ENCODE data around the gene PPIL6. TPM values are rescaled to one million over a fixed set of nuclear protein-coding genes. Genes with fewer than 3 reads are reported as not detected.

Gene PPIL6
- polyA plus RNA-seq, 1 experiment: 0.83 TPM

DNA sequence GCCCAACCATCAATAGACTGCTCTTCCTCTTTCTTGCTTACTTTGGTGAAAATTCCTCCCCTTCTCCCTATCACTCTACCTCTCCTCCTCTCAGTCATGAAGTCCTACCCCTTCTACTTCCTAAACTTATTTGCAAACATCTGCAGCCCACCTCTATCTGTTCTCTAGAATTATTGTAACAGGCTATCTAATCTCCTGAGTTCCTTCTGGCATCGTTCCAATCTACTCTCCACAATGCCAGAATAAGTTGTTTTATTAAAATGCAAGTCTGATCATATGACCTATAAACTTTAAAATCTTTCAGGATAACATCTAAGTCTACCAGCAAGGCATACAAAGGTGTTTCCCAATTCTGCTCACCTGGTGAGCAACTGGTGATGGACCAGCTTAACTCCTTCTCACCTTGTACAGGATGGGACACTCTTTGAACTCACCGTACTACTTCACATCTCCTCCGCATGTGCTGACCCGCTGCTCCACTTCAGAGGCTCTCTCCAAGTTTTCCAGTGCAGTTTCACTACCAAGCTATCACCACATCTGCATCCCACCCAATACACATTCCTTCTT, 66.0 kb downstream of the PPIL6 start:
- Histone ChIP-seq H3K27me3 (ENCODE audit: control insufficient read depth, insufficient read depth, low read length) (no peaks in the 10 kb centered on the region), H3K4me3 (ENCODE audit: low read depth, low read length) (no peak overlapping the region), H3K9me3 (ENCODE audit: control insufficient read depth, insufficient read depth, low read length) (no peaks in the 10 kb centered on the region), H3K27ac (ENCODE audit: low read depth, low read length) (no peak overlapping the region)
- ChIA-PET CTCF (interaction anchor here (0.8 kb wide), 1 partner anchor 10 kb away, joined by 4 read pairs; no protein-coding TSS in a partner anchor), POLR2A (no interaction called here)
- DNase-seq (ENCODE audit: low read depth, low spot score): no peak
- no peak for TF ChIP-seq CTCF (IDR thresholded peaks at IDR 0.05; ENCODE audit: low read depth, low read length)

DNA sequence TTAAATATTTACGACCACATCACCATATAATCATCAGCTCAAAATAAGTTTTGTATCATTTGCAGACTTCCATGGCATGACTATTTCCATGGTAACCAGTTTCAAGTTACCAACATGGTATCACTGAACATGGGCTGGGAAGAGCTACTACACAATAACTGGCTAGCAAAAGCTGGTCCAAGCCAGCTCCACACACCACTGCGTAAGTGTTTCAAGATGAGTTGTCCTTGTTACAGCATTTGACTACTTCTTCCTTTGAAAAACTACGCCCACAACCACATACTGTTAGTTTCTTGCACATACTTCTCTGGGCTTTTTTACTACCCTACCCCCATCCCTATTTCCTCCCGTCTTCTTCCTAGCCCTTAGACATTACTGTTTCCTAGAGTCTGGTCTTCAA, 66.7 kb downstream of the PPIL6 start:
- POLR2A ChIA-PET: no interaction called here
- no peak for DNase-seq (ENCODE audit: low read depth, low spot score)
- no peaks in the 10 kb centered on the region for H3K27me3 ChIP-seq (ENCODE audit: control insufficient read depth, insufficient read depth, low read length)
- CTCF ChIA-PET: interaction anchor here (1.7 kb wide), 1 partner anchor 9 kb away, joined by 4 read pairs; the partner anchor contains the start of gene CD164
- TF ChIP-seq CTCF (IDR thresholded peaks at IDR 0.05; ENCODE audit: low read depth, low read length): no peak
- H3K4me3 ChIP-seq (ENCODE audit: low read depth, low read length): no peak overlapping the region
- H3K9me3 ChIP-seq (ENCODE audit: control insufficient read depth, insufficient read depth, low read length): no peaks in the 10 kb centered on the region
- no peak overlapping the region for H3K27ac ChIP-seq (ENCODE audit: low read depth, low read length)

GRCh38 chr6:109373331-109373730, 67.1 kb downstream of the PPIL6 start:
- Histone ChIP-seq H3K27me3 (ENCODE audit: control insufficient read depth, insufficient read depth, low read length) (no peaks in the 10 kb centered on the region), H3K27ac (ENCODE audit: low read depth, low read length) (no peak overlapping the region), H3K4me3 (ENCODE audit: low read depth, low read length) (no peak overlapping the region), H3K9me3 (ENCODE audit: control insufficient read depth, insufficient read depth, low read length) (no peaks in the 10 kb centered on the region)
- ChIA-PET CTCF (interaction anchor here (1.7 kb wide), 1 partner anchor 9 kb away, joined by 4 read pairs; the partner anchor contains the start of gene CD164), POLR2A (no interaction called here)
- DNase-seq (ENCODE audit: low read depth, low spot score): no peak
- TF ChIP-seq CTCF (IDR thresholded peaks at IDR 0.05; ENCODE audit: low read depth, low read length): no peak

DNA sequence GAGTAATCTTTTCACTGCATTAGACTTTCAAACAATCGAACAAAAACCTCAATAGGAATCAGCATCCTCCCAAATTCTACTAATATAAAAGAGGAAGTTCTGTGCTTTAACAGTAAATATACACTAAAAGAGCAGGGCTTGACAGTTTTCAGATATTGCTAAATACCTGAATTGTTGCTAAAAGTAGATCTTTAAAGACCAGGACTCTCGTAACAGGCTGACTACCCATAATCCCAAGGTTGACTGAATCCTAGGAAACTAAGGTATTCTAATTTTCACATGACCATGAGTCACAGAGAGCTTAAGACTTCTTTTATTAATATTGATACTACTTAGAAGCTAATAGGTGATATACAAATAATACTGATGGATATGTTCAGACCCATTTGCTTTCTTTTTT, 68.3 kb downstream of the PPIL6 start:
- no peak for DNase-seq (ENCODE audit: low read depth, low spot score)
- CTCF ChIA-PET: interaction anchor here (1.0 to 1.7 kb wide), 2 partner anchors 11 to 12 kb away, joined by 3 to 4 read pairs; partner anchors contain the start of gene CD164
- no peak overlapping the region for H3K27ac ChIP-seq (ENCODE audit: low read depth, low read length)
- no peak overlapping the region for H3K4me3 ChIP-seq (ENCODE audit: low read depth, low read length)
- no peaks in the 10 kb centered on the region for H3K9me3 ChIP-seq (ENCODE audit: control insufficient read depth, insufficient read depth, low read length)
- no peaks in the 10 kb centered on the region for H3K27me3 ChIP-seq (ENCODE audit: control insufficient read depth, insufficient read depth, low read length)
- TF ChIP-seq CTCF (IDR thresholded peaks at IDR 0.05; ENCODE audit: low read depth, low read length): no peak
- POLR2A ChIA-PET: no interaction called here

DNA sequence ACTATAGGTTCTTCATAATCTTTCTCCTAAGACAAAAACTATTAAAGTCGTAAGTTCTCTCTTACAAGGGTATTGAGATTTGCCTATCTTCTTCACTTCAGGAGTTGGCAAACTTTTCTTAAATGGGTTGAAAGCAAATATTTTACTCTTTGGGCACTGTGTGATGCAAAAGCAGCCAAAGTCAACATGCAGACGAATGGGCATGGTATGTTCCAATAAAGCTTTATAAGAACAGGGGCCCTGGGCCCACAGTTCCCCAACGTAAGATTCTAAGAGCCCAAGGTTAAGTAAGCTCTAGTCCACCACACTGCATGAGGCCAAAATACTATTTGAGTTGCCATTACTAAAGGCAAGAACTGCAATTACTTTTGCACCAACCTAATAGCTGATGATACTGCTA, 69.6 kb downstream of the PPIL6 start:
- CTCF ChIA-PET: interaction anchor here (1.1 to 1.8 kb wide), 2 partner anchors 12 to 183 kb away, joined by 4 to 7 read pairs; no protein-coding TSS in a partner anchor
- POLR2A ChIA-PET: no interaction called here
- Histone ChIP-seq H3K27ac (ENCODE audit: low read depth, low read length) (no peak overlapping the region), H3K27me3 (ENCODE audit: control insufficient read depth, insufficient read depth, low read length) (no peaks in the 10 kb centered on the region), H3K4me3 (ENCODE audit: low read depth, low read length) (no peak overlapping the region), H3K9me3 (ENCODE audit: control insufficient read depth, insufficient read depth, low read length) (no peaks in the 10 kb centered on the region)
- no peak for DNase-seq (ENCODE audit: low read depth, low spot score)
- TF ChIP-seq CTCF (IDR thresholded peaks at IDR 0.05; ENCODE audit: low read depth, low read length): no peak
